Breast epithelium (tissue), 3 donors: Measurements from ENCODE around the gene OCA2.

Source experiments
- CTCF ChIP-seq, 3 donors: fragments of 450-650 bp; IDR thresholded peaks; one replicate each; pipeline ENCODE4 v1.5.1; 2016 to 2017; ENCODE audit warnings: antibody characterized with exemption in 3 of 3, mild to moderate bottlenecking in 3 of 3, moderate library complexity in 3 of 3
- POLR2AphosphoS5 ChIP-seq, 3 donors: sonication (generic); formaldehyde crosslinking; IDR thresholded peaks; one replicate each; pipeline ENCODE4 v1.6.1; 2017; ENCODE audit warnings: antibody characterized with exemption in 3 of 3

- TF ChIP-seq CTCF (IDR thresholded peaks at IDR 0.05) (no peak), POLR2AphosphoS5 (IDR thresholded peaks at IDR 0.05) (no peak)
These were observed 272.7 kb downstream of the OCA2 start for GRCh38 chr15:27826411-27826810.
